Neural progenitor cell (in vitro differentiated cells): ENCODE measurements around the gene PDIA5.

Experiments used
- CTCF ChIP-seq: fragments of 200-600 bp; sonication (generic); IDR thresholded peaks from 2 replicates; pipeline ENCODE4 v1.5.1; 2017; ENCODE audit warnings: antibody characterized with exemption, mild to moderate bottlenecking
- EZH2 ChIP-seq: fragments of 200-600 bp; sonication (generic); IDR thresholded peaks from 2 replicates; pipeline ENCODE4 v1.6.1; 2017; ENCODE audit warnings: antibody characterized with exemption, mild to moderate bottlenecking, moderate library complexity
- EZH2phosphoT487 ChIP-seq: fragments of 200-600 bp; sonication (generic); IDR thresholded peaks from 2 replicates; pipeline ENCODE4 v1.6.1; 2017; ENCODE audit warnings: antibody characterized with exemption

GRCh38 chr3:123064506-123064905 is 2.3 kb upstream of the PDIA5 start:
- TF ChIP-seq CTCF: no peak
- no peak for TF ChIP-seq EZH2
- TF ChIP-seq EZH2phosphoT487: no peak
